Activated CD4-positive, alpha-beta T cell treated with anti-CD3 and anti-CD28 coated beads for 36 hours (primary cell): Measurements from ENCODE around the gene MYOM1. TPM values are rescaled to one million over a fixed set of nuclear protein-coding genes. Genes with fewer than 3 reads are reported as not detected.
A peak's percentile ranks its signal among the peaks of the same experiment; 100 is the strongest.

ENCODE experiments used
- ATAC-seq: fragments of 200-7000 bp; cut with Tn5 transposase; one replicate; pipeline ENCODE4 v1.10.0; 2021; ENCODE audit warnings: mild to moderate bottlenecking, moderate library complexity
- CTCF ChIA-PET: fragments of 350-600 bp; sonication (Branson Sonifier 250); formaldehyde crosslinking; loops from one replicate; lab custom pipeline; 2021; ENCODE audit warnings: antibody characterized with exemption; lab: Charles Lee
- POLR2A ChIA-PET: fragments of 350-600 bp; sonication (Branson Sonifier 250); formaldehyde crosslinking; loops from one replicate; lab custom pipeline; 2021; ENCODE audit warnings: antibody characterized with exemption, inconsistent platforms; lab: Charles Lee
- DNase-seq: peaks from one replicate; pipeline ENCODE4 v3.0.0-alpha.2; 2020
- H3K27ac Mint-ChIP-seq: one replicate; pipeline ENCODE4 v1.8.0; 2021; ENCODE audit warnings: mixed read lengths
- H3K27me3 Mint-ChIP-seq: one replicate; pipeline ENCODE4 v1.8.0; 2021; ENCODE audit warnings: mixed read lengths
- H3K36me3 Mint-ChIP-seq: one replicate; pipeline ENCODE4 v1.8.0; 2021; ENCODE audit warnings: low read depth, mixed read lengths
- H3K4me1 Mint-ChIP-seq: one replicate; pipeline ENCODE4 v1.8.0; 2021; ENCODE audit warnings: mixed read lengths
- H3K4me3 Mint-ChIP-seq: one replicate; pipeline ENCODE4 v1.8.0; 2021; ENCODE audit warnings: mild to moderate bottlenecking, moderate library complexity, mixed read lengths
- H3K9me3 Mint-ChIP-seq: one replicate; pipeline ENCODE4 v1.8.0; 2021; ENCODE audit warnings: low read depth, mixed read lengths
- intact Hi-C, 2 experiments: fragments of 100-400 bp; cut with DNase I in 1 of 2; cut with micrococcal nuclease in 1 of 2; formaldehyde crosslinking; loops; one replicate each; pipeline versions ENCODE4 v1.14.2 to v1.15.1; 2022 to 2024; cut with DNase I, micrococcal nuclease
- total RNA-seq, 2 experiments: library from RNA; stranded (reverse); gene quantifications; one replicate each; pipeline ENCODE4 v1.2.3, GENCODE V29; 2021

The MYOM1 gene
- total RNA-seq, 2 experiments from 2014 or later = 0.89 to 0.95 TPM

- ChIA-PET CTCF (no interaction called here), POLR2A (no interaction called here)
- DNase-seq (no peak), ATAC-seq (no peak)
- no peaks in the 10 kb centered on the region for H3K36me3 Mint-ChIP-seq
- no peaks in the 10 kb centered on the region for H3K9me3 Mint-ChIP-seq
- no peaks in the 10 kb centered on the region for H3K27me3 Mint-ChIP-seq
- no peak overlapping the region for H3K27ac Mint-ChIP-seq
- H3K4me1 Mint-ChIP-seq = no peaks in the 10 kb centered on the region
- intact Hi-C loops = no loop called here
- no peak overlapping the region for H3K4me3 Mint-ChIP-seq
These were observed 36.6 kb downstream of the MYOM1 start for GRCh38 chr18:3183103-3183717.

- DNase-seq (no peak), ATAC-seq (no peak)
- Mint-ChIP-seq H3K9me3 (no peaks in the 10 kb centered on the region), H3K36me3 (no peaks in the 10 kb centered on the region), H3K4me3 (no peak overlapping the region), H3K27me3 (no peaks in the 10 kb centered on the region), H3K4me1 (no peaks in the 10 kb centered on the region), H3K27ac (no peak overlapping the region)
- ChIA-PET POLR2A (no interaction called here), CTCF (interaction anchor here (0.6 to 2.6 kb wide), 6 partner anchors 14 to 587 kb away, joined by 3 to 10 read pairs (median 5); no protein-coding TSS in a partner anchor)
- intact Hi-C loops = no loop called here
These were observed 39.4 kb downstream of the MYOM1 start for GRCh38 chr18:3180325-3180724.

- CTCF ChIA-PET = interaction anchor here (0.6 to 2.6 kb wide), 8 partner anchors 11 to 589 kb away, joined by 3 to 10 read pairs (median 4); no protein-coding TSS in a partner anchor
- POLR2A ChIA-PET = no interaction called here
- Mint-ChIP-seq H3K9me3 (no peaks in the 10 kb centered on the region), H3K27me3 (no peaks in the 10 kb centered on the region), H3K4me3 (no peak overlapping the region), H3K36me3 (no peaks in the 10 kb centered on the region), H3K27ac (no peak overlapping the region), H3K4me1 (no peaks in the 10 kb centered on the region)
- DNase-seq = no peak
- intact Hi-C loops = no loop called here
- no peak for ATAC-seq
These were observed 40.2 kb downstream of the MYOM1 start for GRCh38 chr18:3179430-3180089.

GRCh38 chr18:3177902-3178687, 41.7 kb downstream of the MYOM1 start:
- ChIA-PET CTCF (no interaction called here), POLR2A (interaction anchor here (0.6 kb wide), 1 partner anchor 234 kb away, joined by 3 read pairs; no protein-coding TSS in a partner anchor)
- H3K27ac Mint-ChIP-seq = peak overlapping the region; percentile 55
- no peaks in the 10 kb centered on the region for H3K27me3 Mint-ChIP-seq
- intact Hi-C loops = no loop called here
- H3K4me3 Mint-ChIP-seq = no peak overlapping the region
- peak; percentile 68 for ATAC-seq
- no peaks in the 10 kb centered on the region for H3K36me3 Mint-ChIP-seq
- peak; percentile 42 for DNase-seq
- H3K9me3 Mint-ChIP-seq = no peaks in the 10 kb centered on the region
- no peaks in the 10 kb centered on the region for H3K4me1 Mint-ChIP-seq

- ChIA-PET CTCF (interaction anchor here (1.1 to 1.6 kb wide), 4 partner anchors 9 to 112 kb away, joined by 3 to 7 read pairs (median 3); no protein-coding TSS in a partner anchor), POLR2A (no interaction called here)
- H3K9me3 Mint-ChIP-seq = no peaks in the 10 kb centered on the region
- intact Hi-C loops = no loop called here
- H3K4me3 Mint-ChIP-seq = no peak overlapping the region
- H3K27me3 Mint-ChIP-seq = no peaks in the 10 kb centered on the region
- no peak overlapping the region for H3K27ac Mint-ChIP-seq
- ATAC-seq (no peak), DNase-seq (no peak)
- H3K4me1 Mint-ChIP-seq = no peaks in the 10 kb centered on the region
- H3K36me3 Mint-ChIP-seq = no peaks in the 10 kb centered on the region
These were observed 44.5 kb downstream of the MYOM1 start for GRCh38 chr18:3175195-3175758.

GRCh38 chr18:3172097-3172496, 47.7 kb downstream of the MYOM1 start:
- CTCF ChIA-PET = interaction anchor here (0.7 kb wide), 1 partner anchor 21 kb away, joined by 3 read pairs; no protein-coding TSS in a partner anchor

GRCh38 chr18:3171631-3172030, 48.1 kb downstream of the MYOM1 start:
- intact Hi-C loops = no loop called here
- Mint-ChIP-seq H3K4me3 (no peak overlapping the region), H3K36me3 (no peaks in the 10 kb centered on the region), H3K9me3 (no peaks in the 10 kb centered on the region), H3K4me1 (no peaks in the 10 kb centered on the region), H3K27me3 (no peaks in the 10 kb centered on the region), H3K27ac (no peak overlapping the region)
- DNase-seq (no peak), ATAC-seq (no peak)
- CTCF ChIA-PET = interaction anchor here (0.7 kb wide), 1 partner anchor 21 kb away, joined by 3 read pairs; no protein-coding TSS in a partner anchor
- POLR2A ChIA-PET = interaction anchor here (0.6 kb wide), 2 partner anchors 403 to 511 kb away, joined by 3 read pairs; no protein-coding TSS in a partner anchor

More at GRCh38 chr18:3172097-3172496, 47.7 kb downstream of the MYOM1 start:
- no peaks in the 10 kb centered on the region for H3K36me3 Mint-ChIP-seq
- ATAC-seq = no peak
- H3K27ac Mint-ChIP-seq = no peak overlapping the region
- no peaks in the 10 kb centered on the region for H3K4me1 Mint-ChIP-seq
- no peak for DNase-seq
- intact Hi-C loops = no loop called here
- no peaks in the 10 kb centered on the region for H3K27me3 Mint-ChIP-seq
- POLR2A ChIA-PET = interaction anchor here (0.6 kb wide), 2 partner anchors 403 to 510 kb away, joined by 3 read pairs; no protein-coding TSS in a partner anchor
- H3K9me3 Mint-ChIP-seq = no peaks in the 10 kb centered on the region
- H3K4me3 Mint-ChIP-seq = no peak overlapping the region

GRCh38 chr18:3170441-3171161, 49.2 kb downstream of the MYOM1 start:
- Mint-ChIP-seq H3K36me3 (no peaks in the 10 kb centered on the region), H3K27ac (no peak overlapping the region), H3K4me3 (no peak overlapping the region), H3K27me3 (no peaks in the 10 kb centered on the region), H3K9me3 (no peaks in the 10 kb centered on the region), H3K4me1 (no peaks in the 10 kb centered on the region)
- DNase-seq = no peak
- no peak for ATAC-seq
- CTCF ChIA-PET = interaction anchor here (0.6 kb wide), 1 partner anchor 19 kb away, joined by 5 read pairs; no protein-coding TSS in a partner anchor
- POLR2A ChIA-PET = no interaction called here
- intact Hi-C loops = no loop called here

- Mint-ChIP-seq H3K27ac (no peak overlapping the region), H3K9me3 (no peaks in the 10 kb centered on the region), H3K4me1 (no peaks in the 10 kb centered on the region), H3K36me3 (no peaks in the 10 kb centered on the region), H3K4me3 (no peak overlapping the region), H3K27me3 (no peaks in the 10 kb centered on the region)
- ChIA-PET CTCF (no interaction called here), POLR2A (no interaction called here)
- no peak for ATAC-seq
- intact Hi-C loops = no loop called here
- DNase-seq = no peak
These were observed 55.4 kb downstream of the MYOM1 start for GRCh38 chr18:3164381-3164780.

GRCh38 chr18:3163968-3164367, 55.8 kb downstream of the MYOM1 start:
- H3K27ac Mint-ChIP-seq = no peak overlapping the region
- CTCF ChIA-PET = interaction anchor here (0.7 to 1.3 kb wide), 2 partner anchors 12 to 32 kb away, joined by 3 to 5 read pairs; no protein-coding TSS in a partner anchor

More at GRCh38 chr18:3163968-3164367, 55.8 kb downstream of the MYOM1 start:
- DNase-seq (no peak), ATAC-seq (no peak)
- Mint-ChIP-seq H3K36me3 (no peaks in the 10 kb centered on the region), H3K4me1 (no peaks in the 10 kb centered on the region), H3K4me3 (no peak overlapping the region), H3K9me3 (no peaks in the 10 kb centered on the region), H3K27me3 (no peaks in the 10 kb centered on the region)
- POLR2A ChIA-PET = no interaction called here
- intact Hi-C loops = no loop called here
